ENCODE results near the gene ARFGEF3. TPM values are rescaled to one million over a fixed set of nuclear protein-coding genes. Genes with fewer than 3 reads are reported as not detected.

Gene ARFGEF3
- total RNA-seq, 1 experiment from 2014 or later = 7.8 TPM

GRCh38 chr6:138197570-138197969, 35.8 kb downstream of the ARFGEF3 start:
- TF ChIP-seq EZH2 (IDR thresholded peaks at IDR 0.05; ENCODE audit: low read length, unreplicated experiment) (no peak), CTCF (conservative IDR thresholded peaks at IDR 0.05; ENCODE audit: low read depth, low read length) (no peak), EZH2phosphoT487 (IDR thresholded peaks at IDR 0.05; ENCODE audit: borderline replicate concordance, low read length) (no peak)
- no peak for DNase-seq
- POLR2A ChIA-PET (ENCODE audit: unreplicated experiment) = no interaction called here
- no peaks in the 10 kb centered on the region for H3K9me2 ChIP-seq (replicated peaks; ENCODE audit: low read length)
- H3K36me3 ChIP-seq (ENCODE audit: low read depth, low read length) = no peaks in the 10 kb centered on the region
- no peak overlapping the region for H3K27ac ChIP-seq (ENCODE audit: low read length)
- no peaks in the 10 kb centered on the region for H4K20me1 ChIP-seq (ENCODE audit: low read length)
- no peaks in the 10 kb centered on the region for H3K4me1 ChIP-seq (ENCODE audit: insufficient read depth, low read length)
- intact Hi-C loops (cut with micrococcal nuclease) = no loop called here
- ATAC-seq = no peak
- no peaks in the 10 kb centered on the region for H3F3A ChIP-seq (ENCODE audit: low read length, unreplicated experiment)
- no peak overlapping the region for H3K4me3 ChIP-seq (ENCODE audit: low read length)
- H3K9me3 ChIP-seq (ENCODE audit: low read length) = no peaks in the 10 kb centered on the region
- H2AFZ ChIP-seq (ENCODE audit: low read length) = no peak overlapping the region
- no peak overlapping the region for H3K4me2 ChIP-seq (ENCODE audit: low read length)
- BruUV-seq (replicated peaks) = no TSS peak
- CTCF ChIA-PET = no interaction called here
- H3K79me2 ChIP-seq (ENCODE audit: low read length) = no peaks in the 10 kb centered on the region
- no peak overlapping the region for H3K9ac ChIP-seq (ENCODE audit: low read length)
- no peaks in the 10 kb centered on the region for H3K27me3 ChIP-seq (ENCODE audit: low read length)

GRCh38 chr6:138198430-138199091, 36.8 kb downstream of the ARFGEF3 start:
- Histone ChIP-seq H3K27me3 (ENCODE audit: low read length) (no peaks in the 10 kb centered on the region), H3K4me2 (ENCODE audit: low read length) (no peak overlapping the region), H3K9me3 (ENCODE audit: low read length) (no peaks in the 10 kb centered on the region), H3K36me3 (ENCODE audit: low read depth, low read length) (no peaks in the 10 kb centered on the region), H3K9ac (ENCODE audit: low read length) (no peak overlapping the region), H3K79me2 (ENCODE audit: low read length) (no peaks in the 10 kb centered on the region), H4K20me1 (ENCODE audit: low read length) (no peaks in the 10 kb centered on the region), H3F3A (ENCODE audit: low read length, unreplicated experiment) (no peaks in the 10 kb centered on the region), H3K9me2 (replicated peaks; ENCODE audit: low read length) (no peaks in the 10 kb centered on the region), H3K27ac (ENCODE audit: low read length) (no peak overlapping the region), H3K4me3 (ENCODE audit: low read length) (no peak overlapping the region), H3K4me1 (ENCODE audit: insufficient read depth, low read length) (no peaks in the 10 kb centered on the region), H2AFZ (ENCODE audit: low read length) (no peak overlapping the region)
- no peak for ATAC-seq
- DNase-seq = no peak
- ChIA-PET CTCF (no interaction called here), POLR2A (ENCODE audit: unreplicated experiment) (no interaction called here)
- no TSS peak for BruUV-seq (replicated peaks)
- intact Hi-C loops (cut with micrococcal nuclease) = no loop called here
- no peak for TF ChIP-seq EZH2phosphoT487 (IDR thresholded peaks at IDR 0.05; ENCODE audit: borderline replicate concordance, low read length)
- no peak for TF ChIP-seq CTCF (conservative IDR thresholded peaks at IDR 0.05; ENCODE audit: low read depth, low read length)
- TF ChIP-seq EZH2 (IDR thresholded peaks at IDR 0.05; ENCODE audit: low read length, unreplicated experiment) = no peak

- Histone ChIP-seq H3K4me2 (ENCODE audit: low read length) (no peak overlapping the region), H3K9me2 (replicated peaks; ENCODE audit: low read length) (no peaks in the 10 kb centered on the region), H3K9ac (ENCODE audit: low read length) (no peak overlapping the region), H3K27ac (ENCODE audit: low read length) (no peak overlapping the region), H3K36me3 (ENCODE audit: low read depth, low read length) (no peaks in the 10 kb centered on the region), H4K20me1 (ENCODE audit: low read length) (no peaks in the 10 kb centered on the region), H3K79me2 (ENCODE audit: low read length) (no peaks in the 10 kb centered on the region), H3K4me3 (ENCODE audit: low read length) (no peak overlapping the region), H3K9me3 (ENCODE audit: low read length) (no peaks in the 10 kb centered on the region), H2AFZ (ENCODE audit: low read length) (no peak overlapping the region), H3K4me1 (ENCODE audit: insufficient read depth, low read length) (no peaks in the 10 kb centered on the region), H3F3A (ENCODE audit: low read length, unreplicated experiment) (no peaks in the 10 kb centered on the region), H3K27me3 (ENCODE audit: low read length) (no peaks in the 10 kb centered on the region)
- intact Hi-C loops (cut with micrococcal nuclease) = no loop called here
- TF ChIP-seq CTCF (conservative IDR thresholded peaks at IDR 0.05; ENCODE audit: low read depth, low read length) = no peak
- BruUV-seq (replicated peaks) = no TSS peak
- ChIA-PET POLR2A (ENCODE audit: unreplicated experiment) (no interaction called here), CTCF (no interaction called here)
- DNase-seq (no peak), ATAC-seq (no peak)
Observed at GRCh38 chr6:138201836-138202235, 40.1 kb downstream of the ARFGEF3 start.
